Sigmoid colon (tissue), 7 donors: Measurements from ENCODE around the gene MX1. TPM values are rescaled to one million over a fixed set of nuclear protein-coding genes. Genes with fewer than 3 reads are reported as not detected.

ENCODE experiments used
- DNase-seq: peaks from one replicate; pipeline ENCODE4 v3.0.0-alpha.2; 2019
- H3K27ac ChIP-seq, 4 donors: fragments of 200-600 bp; sonication (generic); one replicate each; pipeline ENCODE4 v1.5.1; 2016 to 2019; ENCODE audit warnings: mild to moderate bottlenecking in 1 of 4
- H3K27me3 ChIP-seq, 3 donors: fragments of 200-600 bp; sonication (generic); one replicate each; pipeline ENCODE4 v1.5.1; 2019; ENCODE audit warnings: mild to moderate bottlenecking in 1 of 3
- H3K36me3 ChIP-seq, 4 donors: fragments of 200-600 bp; sonication (generic); one replicate each; pipeline ENCODE4 v1.5.1; 2016 to 2019
- H3K4me1 ChIP-seq, 4 donors: fragments of 200-600 bp; sonication (generic); one replicate each; pipeline ENCODE4 v1.5.1; 2017 to 2019
- H3K4me3 ChIP-seq, 4 donors: fragments of 200-600 bp; sonication (generic); one replicate each; pipeline ENCODE4 v1.5.1; 2017 to 2019; ENCODE audit warnings: mild to moderate bottlenecking in 2 of 4, moderate library complexity in 1 of 4
- H3K9me3 ChIP-seq, 4 donors: fragments of 200-600 bp in 3 of 4; sonication (generic) in 3 of 4; one replicate each; pipeline versions ENCODE4 v1.5.1 to v1.6.1; 2013 to 2019
- EP300 ChIP-seq, 4 donors: sonication (generic); formaldehyde crosslinking; IDR thresholded peaks; one replicate each; pipeline ENCODE4 v1.6.1; 2017; ENCODE audit warnings: antibody characterized with exemption in 4 of 4
- POLR2A ChIP-seq, 2 donors: fragments of 450-650 bp; IDR thresholded peaks; one replicate each; pipeline ENCODE4 v1.6.1; 2016; ENCODE audit warnings: antibody characterized with exemption in 2 of 2, mild to moderate bottlenecking in 2 of 2, moderate library complexity in 2 of 2
- POLR2AphosphoS5 ChIP-seq, 4 donors: sonication (generic); formaldehyde crosslinking; IDR thresholded peaks; one replicate each; pipeline ENCODE4 v1.6.1; 2017; ENCODE audit warnings: antibody characterized with exemption in 4 of 4
- WGBS, 2 donors: extraction: QIAGEN DNeasy Blood & Tissue Kit; methylation state at CpG; one replicate each; pipeline ENCODE4 v1.1.7; 2013; 5-methylcytosine and 5-hydroxymethylcytosine counted together
- intact Hi-C: fragments of 100-400 bp; cut with DNase I; formaldehyde crosslinking; loops from one replicate; pipeline ENCODE4 v1.15.1; 2023
- polyA plus RNA-seq, 3 donors: library from polyadenylated mRNA; stranded (reverse); fragments of 200-250 nt; gene quantifications; one replicate each; pipeline ENCODE4 v1.2.3, GENCODE V29; 2013
- total RNA-seq, 4 donors: library from RNA; depleted of rRNA; stranded (reverse); fragments of >200 nt; gene quantifications; one replicate each; pipeline ENCODE4 v1.1.0, GENCODE V29; 2016
- TF ChIP-seq, protein P1 (sequence below), 4 experiments: fragments of 450-650 bp in 3 of 4; fragments of 200-600 bp in 1 of 4; IDR thresholded peaks; one replicate each; pipeline ENCODE4 v1.5.1; 2016 to 2019; ENCODE audit warnings: antibody characterized with exemption in 4 of 4, mild to moderate bottlenecking in 3 of 4, moderate library complexity in 2 of 4
- donor health status: healthy with polysubstance abuse.
- donor health status: Bipolar disorder and iron deficiency.
- donor health status: healthy.

Gene MX1
- total and polyA plus RNA-seq, 7 donors: 8.6 to 76.7 (median 27.8) TPM

DNA sequence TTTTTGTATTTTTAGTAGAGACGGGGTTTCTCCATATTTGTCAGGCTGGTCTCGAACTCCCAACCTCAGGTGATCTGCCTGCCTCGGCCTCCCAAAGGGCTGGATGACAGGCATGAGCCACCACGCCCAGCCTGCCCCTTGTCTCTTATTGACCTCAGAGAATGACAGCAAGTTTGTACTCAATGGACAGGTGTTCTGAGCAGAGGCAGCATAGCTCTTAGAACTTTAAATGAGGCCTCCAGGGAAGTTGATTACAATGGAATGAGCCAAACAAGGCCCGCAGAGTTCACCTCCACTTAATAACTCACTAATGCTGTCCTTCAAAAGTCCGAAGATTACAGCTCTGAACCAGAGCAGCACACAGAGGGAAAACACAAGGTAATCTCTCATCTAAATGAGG is 71.0 kb downstream of the MX1 start:
- no peaks in the 10 kb centered on the region for H3K4me1 ChIP-seq
- no peak for DNase-seq
- no peak overlapping the region for H3K27ac ChIP-seq
- no peaks in the 10 kb centered on the region for H3K27me3 ChIP-seq
- no peaks in the 10 kb centered on the region for H3K9me3 ChIP-seq
- H3K36me3 ChIP-seq: no peaks in the 10 kb centered on the region
- 48 to 78% methylated on average over 6 of the region's 6 CpGs for WGBS, 2 donors
- intact Hi-C loops: no loop called here
- TF ChIP-seq EP300 (IDR thresholded peaks at IDR 0.05) (no peak), POLR2AphosphoS5 (IDR thresholded peaks at IDR 0.05) (no peak), POLR2A (IDR thresholded peaks at IDR 0.05) (no peak)
- TF ChIP-seq, protein P1, sequence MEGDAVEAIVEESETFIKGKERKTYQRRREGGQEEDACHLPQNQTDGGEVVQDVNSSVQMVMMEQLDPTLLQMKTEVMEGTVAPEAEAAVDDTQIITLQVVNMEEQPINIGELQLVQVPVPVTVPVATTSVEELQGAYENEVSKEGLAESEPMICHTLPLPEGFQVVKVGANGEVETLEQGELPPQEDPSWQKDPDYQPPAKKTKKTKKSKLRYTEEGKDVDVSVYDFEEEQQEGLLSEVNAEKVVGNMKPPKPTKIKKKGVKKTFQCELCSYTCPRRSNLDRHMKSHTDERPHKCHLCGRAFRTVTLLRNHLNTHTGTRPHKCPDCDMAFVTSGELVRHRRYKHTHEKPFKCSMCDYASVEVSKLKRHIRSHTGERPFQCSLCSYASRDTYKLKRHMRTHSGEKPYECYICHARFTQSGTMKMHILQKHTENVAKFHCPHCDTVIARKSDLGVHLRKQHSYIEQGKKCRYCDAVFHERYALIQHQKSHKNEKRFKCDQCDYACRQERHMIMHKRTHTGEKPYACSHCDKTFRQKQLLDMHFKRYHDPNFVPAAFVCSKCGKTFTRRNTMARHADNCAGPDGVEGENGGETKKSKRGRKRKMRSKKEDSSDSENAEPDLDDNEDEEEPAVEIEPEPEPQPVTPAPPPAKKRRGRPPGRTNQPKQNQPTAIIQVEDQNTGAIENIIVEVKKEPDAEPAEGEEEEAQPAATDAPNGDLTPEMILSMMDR (IDR thresholded peaks at IDR 0.05): no peak
- H3K4me3 ChIP-seq: no peak overlapping the region

DNA sequence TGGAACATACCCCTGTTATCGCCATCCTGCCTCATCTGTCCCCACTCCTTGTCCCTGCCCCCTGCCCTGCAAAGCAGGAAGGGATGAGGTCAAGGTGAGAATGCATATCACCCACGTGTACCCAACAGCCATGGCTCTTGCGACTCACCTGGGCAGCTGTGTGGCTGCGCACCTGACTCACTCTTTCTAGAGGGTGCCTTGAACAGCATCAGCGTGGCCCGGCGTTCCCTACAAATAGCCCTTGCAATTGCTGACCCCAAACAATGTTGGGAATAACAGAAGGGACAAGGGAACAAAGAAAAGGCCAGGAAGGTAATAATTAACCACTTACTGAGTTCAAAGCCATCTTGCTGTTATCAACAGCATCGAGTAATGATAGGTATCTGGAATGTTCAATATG is 71.7 kb downstream of the MX1 start:
- intact Hi-C loops: no loop called here
- Histone ChIP-seq H3K27me3 (no peaks in the 10 kb centered on the region), H3K9me3 (no peaks in the 10 kb centered on the region), H3K27ac (no peak overlapping the region), H3K36me3 (no peaks in the 10 kb centered on the region), H3K4me3 (no peak overlapping the region), H3K4me1 (no peaks in the 10 kb centered on the region)
- WGBS, 2 donors: 52 to 69% methylated on average over 8 of the region's 8 CpGs
- TF ChIP-seq POLR2A (IDR thresholded peaks at IDR 0.05): no peak
- TF ChIP-seq, protein P1 (IDR thresholded peaks at IDR 0.05): no peak
- no peak for DNase-seq

DNA sequence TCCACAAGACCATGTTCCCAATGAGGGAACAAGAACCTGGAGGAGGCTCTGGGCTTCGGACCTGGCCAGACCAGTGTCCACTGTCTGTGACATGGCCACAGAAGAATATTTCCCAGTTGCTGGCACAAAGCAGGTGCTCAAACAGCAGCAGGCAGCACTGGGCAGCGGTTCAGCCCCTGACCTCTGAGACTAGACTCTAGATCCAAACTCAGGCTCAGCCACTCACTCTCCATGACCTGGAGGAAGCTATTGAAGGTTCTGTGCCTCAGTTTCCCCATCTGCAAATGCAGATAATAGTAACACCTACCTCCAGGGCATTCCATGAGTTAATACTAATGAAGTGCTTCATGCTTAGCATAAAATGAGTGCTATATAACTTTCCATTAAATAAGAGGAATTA is 73.9 kb downstream of the MX1 start:
- H3K4me3 ChIP-seq: no peak overlapping the region
- no peak overlapping the region for H3K27ac ChIP-seq
- TF ChIP-seq, protein P1 (IDR thresholded peaks at IDR 0.05): no peak
- TF ChIP-seq EP300 (IDR thresholded peaks at IDR 0.05) (no peak), POLR2A (IDR thresholded peaks at IDR 0.05) (no peak), POLR2AphosphoS5 (IDR thresholded peaks at IDR 0.05) (no peak)
- no peaks in the 10 kb centered on the region for H3K36me3 ChIP-seq
- DNase-seq: no peak
- H3K9me3 ChIP-seq: no peaks in the 10 kb centered on the region
- no peaks in the 10 kb centered on the region for H3K4me1 ChIP-seq
- 30 to 66% methylated on average over 2 of the region's 2 CpGs for WGBS, 2 donors
- H3K27me3 ChIP-seq: no peaks in the 10 kb centered on the region
- intact Hi-C loops: no loop called here

DNA sequence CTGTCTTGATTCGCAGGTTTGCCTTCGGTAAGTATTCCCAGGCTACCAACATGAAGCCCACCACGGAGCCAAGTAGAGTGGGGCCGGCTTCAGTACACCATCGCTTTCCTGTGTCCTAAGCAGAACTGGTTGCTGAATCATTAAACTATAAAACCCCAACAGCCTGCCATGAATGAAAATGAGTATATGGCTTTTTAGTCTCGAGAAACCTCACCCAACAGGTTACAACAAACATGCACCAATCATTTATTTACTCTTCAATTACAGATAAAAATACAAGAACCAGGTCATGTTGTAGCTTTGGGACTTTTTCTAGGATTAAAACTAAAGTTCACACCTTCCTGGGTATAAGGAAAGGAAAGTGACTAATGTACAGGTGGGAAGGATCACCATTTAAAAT is 74.3 kb downstream of the MX1 start:
- Histone ChIP-seq H3K27me3 (peaks cover 0 to 3% (median 0%) of the 10 kb centered on the region in 3 donors), H3K9me3 (no peaks in the 10 kb centered on the region), H3K36me3 (no peaks in the 10 kb centered on the region), H3K4me1 (no peaks in the 10 kb centered on the region), H3K4me3 (no peak overlapping the region), H3K27ac (no peak overlapping the region)
- DNase-seq: no peak
- WGBS, 2 donors: 15 to 66% methylated on average over 6 of the region's 6 CpGs
- TF ChIP-seq POLR2A (IDR thresholded peaks at IDR 0.05) (no peak), POLR2AphosphoS5 (IDR thresholded peaks at IDR 0.05) (no peak), EP300 (IDR thresholded peaks at IDR 0.05) (no peak)
- TF ChIP-seq, protein P1 (IDR thresholded peaks at IDR 0.05): no peak
- intact Hi-C loops: no loop called here

DNA sequence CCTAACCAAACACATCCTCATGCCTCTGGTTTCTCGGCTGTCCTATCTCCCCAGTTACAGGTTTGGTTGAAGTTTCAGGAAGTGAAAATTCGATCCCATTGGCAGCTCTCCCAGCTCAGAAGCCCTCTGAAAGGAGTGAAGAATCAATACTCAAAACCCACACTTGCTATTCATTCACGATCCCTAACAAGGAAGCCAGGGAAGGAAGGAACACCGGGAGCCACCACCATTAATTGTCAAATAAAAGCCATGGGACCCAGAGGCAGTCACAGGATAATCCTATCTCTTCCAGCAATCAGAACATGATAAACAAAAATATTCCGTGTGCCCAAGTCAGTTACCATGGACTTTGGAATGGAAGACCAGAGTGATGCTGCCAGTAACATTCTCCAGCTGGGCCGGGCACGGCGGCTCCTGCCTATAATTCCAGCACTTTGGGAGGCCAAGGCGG is 74.9 kb downstream of the MX1 start:
- H3K9me3 ChIP-seq: no peaks in the 10 kb centered on the region
- 14 to 50% methylated on average over 9 of the region's 9 CpGs for WGBS, 2 donors
- intact Hi-C loops: no loop called here
- no peak overlapping the region for H3K27ac ChIP-seq
- H3K36me3 ChIP-seq: no peaks in the 10 kb centered on the region
- H3K4me3 ChIP-seq: no peak overlapping the region
- peaks cover 0 to 6% (median 2%) of the 10 kb centered on the region in 3 donors for H3K27me3 ChIP-seq
- no peak for DNase-seq
- no peak for TF ChIP-seq POLR2AphosphoS5 (IDR thresholded peaks at IDR 0.05)
- no peaks in the 10 kb centered on the region for H3K4me1 ChIP-seq
